HUES48 (cell line): ENCODE measurements around the gene FASTK.
A peak's percentile ranks its signal among the peaks of the same experiment; 100 is the strongest.

Experiments used
- H3K27ac ChIP-seq: one replicate; pipeline ENCODE4 v1.7.0; 2013; ENCODE audit warnings: low read depth, low read length, inconsistent platforms
- H3K27me3 ChIP-seq: 2 replicates; pipeline ENCODE4 v1.6.1; 2013; ENCODE audit warnings: mild to moderate bottlenecking, low read length; ENCODE audit not compliant: control insufficient read depth, insufficient read depth
- H3K36me3 ChIP-seq: 2 replicates; pipeline ENCODE4 v1.6.1; 2013; ENCODE audit warnings: low read length; ENCODE audit not compliant: control insufficient read depth, insufficient read depth
- H3K4me1 ChIP-seq: 2 replicates; pipeline ENCODE4 v1.6.1; 2013; ENCODE audit warnings: mild to moderate bottlenecking, low read length; ENCODE audit not compliant: control insufficient read depth, insufficient read depth
- H3K4me3 ChIP-seq: 2 replicates; pipeline ENCODE4 v1.5.1; 2013; ENCODE audit warnings: mild to moderate bottlenecking, low read depth, low read length
- H3K9ac ChIP-seq: 2 replicates; pipeline ENCODE4 v1.6.1; 2013; ENCODE audit warnings: mild to moderate bottlenecking, low read depth, low read length, moderate library complexity
- H3K9me3 ChIP-seq: 2 replicates; pipeline ENCODE4 v1.6.1; 2013; ENCODE audit warnings: low read length; ENCODE audit not compliant: control insufficient read depth, insufficient read depth

The FASTK gene

DNA sequence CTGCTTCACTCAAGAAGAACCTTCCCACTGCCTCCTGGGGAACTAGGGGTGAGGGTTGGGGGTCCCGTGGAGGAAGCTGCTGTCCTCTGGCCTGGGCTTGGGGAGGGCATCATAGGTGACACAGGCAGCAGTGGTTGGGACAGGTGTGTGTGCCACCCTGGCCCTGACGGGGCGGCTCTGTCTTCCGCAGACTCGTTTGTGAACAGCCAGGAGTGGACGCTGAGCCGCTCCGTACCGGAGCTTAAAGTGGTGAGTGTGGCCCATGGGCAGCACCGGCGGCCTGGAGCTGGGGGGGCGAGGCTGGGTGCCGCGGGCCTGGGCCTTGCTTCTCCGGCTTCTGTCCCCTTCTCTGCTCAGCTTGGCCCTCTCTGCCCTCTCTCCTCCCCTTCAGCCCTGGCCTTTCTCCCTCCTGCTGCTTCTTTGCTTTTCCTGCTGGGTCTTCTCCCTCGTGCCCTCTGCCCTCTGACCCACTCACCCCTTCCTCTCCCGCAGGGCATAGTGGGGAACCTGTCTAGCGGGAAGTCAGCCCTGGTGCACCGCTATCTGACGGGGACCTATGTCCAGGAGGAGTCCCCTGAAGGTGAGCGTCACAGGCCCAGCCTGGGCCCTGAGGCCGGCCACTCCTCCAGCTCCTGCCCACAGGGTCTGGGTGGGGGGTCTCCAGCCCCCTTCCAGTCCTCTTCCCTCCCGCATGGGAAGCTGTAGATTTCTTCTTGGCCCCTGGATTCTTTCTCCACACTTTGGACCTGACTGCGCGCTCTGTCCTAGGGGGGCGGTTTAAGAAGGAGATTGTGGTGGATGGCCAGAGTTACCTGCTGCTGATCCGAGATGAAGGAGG lies 36.2 kb upstream of the FASTK start:
- H3K4me3 ChIP-seq, result no peak overlapping the region
- H3K27me3 ChIP-seq, result peaks cover 17% of the 10 kb centered on the region
- peaks cover 11% of the 10 kb centered on the region for H3K4me1 ChIP-seq
- no peaks in the 10 kb centered on the region for H3K9me3 ChIP-seq
- no peak overlapping the region for H3K27ac ChIP-seq
- peaks cover 34% of the 10 kb centered on the region for H3K36me3 ChIP-seq
- no peak overlapping the region for H3K9ac ChIP-seq

DNA sequence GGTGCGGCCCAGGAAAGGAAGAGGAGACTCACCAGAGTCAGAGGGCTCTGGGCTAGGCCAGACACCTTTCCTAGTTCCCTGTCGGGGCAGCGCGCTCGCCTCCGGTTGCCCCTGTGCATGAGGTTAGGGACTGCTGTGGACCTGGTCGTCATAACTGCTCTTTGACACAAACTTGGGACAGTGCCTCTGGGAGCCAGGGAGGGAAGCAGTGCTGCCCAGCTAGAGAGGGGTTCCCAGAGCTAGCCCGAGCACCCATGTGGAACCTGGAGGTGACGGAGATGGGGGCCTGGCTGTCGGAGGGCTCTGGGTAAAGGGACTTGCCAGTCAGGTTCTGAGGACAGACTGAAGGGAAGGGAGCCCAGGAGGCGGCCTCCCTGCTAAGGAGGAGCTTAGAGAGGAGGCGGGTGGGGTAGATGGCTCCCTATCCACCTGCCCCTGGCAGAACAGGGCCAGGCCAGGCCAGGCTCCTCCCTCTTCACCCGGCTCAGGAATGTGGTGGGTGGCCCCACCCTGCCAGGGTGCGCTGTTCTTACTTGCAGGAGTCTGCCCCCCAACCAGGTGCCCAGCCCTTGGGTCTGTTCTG lies 35.3 kb upstream of the FASTK start:
- Histone ChIP-seq H3K4me1 (peaks cover 11% of the 10 kb centered on the region), H3K27me3 (peaks cover 17% of the 10 kb centered on the region), H3K4me3 (peak overlapping the region; percentile 44), H3K36me3 (peaks cover 29% of the 10 kb centered on the region), H3K9ac (no peak overlapping the region), H3K27ac (no peak overlapping the region), H3K9me3 (no peaks in the 10 kb centered on the region)

DNA sequence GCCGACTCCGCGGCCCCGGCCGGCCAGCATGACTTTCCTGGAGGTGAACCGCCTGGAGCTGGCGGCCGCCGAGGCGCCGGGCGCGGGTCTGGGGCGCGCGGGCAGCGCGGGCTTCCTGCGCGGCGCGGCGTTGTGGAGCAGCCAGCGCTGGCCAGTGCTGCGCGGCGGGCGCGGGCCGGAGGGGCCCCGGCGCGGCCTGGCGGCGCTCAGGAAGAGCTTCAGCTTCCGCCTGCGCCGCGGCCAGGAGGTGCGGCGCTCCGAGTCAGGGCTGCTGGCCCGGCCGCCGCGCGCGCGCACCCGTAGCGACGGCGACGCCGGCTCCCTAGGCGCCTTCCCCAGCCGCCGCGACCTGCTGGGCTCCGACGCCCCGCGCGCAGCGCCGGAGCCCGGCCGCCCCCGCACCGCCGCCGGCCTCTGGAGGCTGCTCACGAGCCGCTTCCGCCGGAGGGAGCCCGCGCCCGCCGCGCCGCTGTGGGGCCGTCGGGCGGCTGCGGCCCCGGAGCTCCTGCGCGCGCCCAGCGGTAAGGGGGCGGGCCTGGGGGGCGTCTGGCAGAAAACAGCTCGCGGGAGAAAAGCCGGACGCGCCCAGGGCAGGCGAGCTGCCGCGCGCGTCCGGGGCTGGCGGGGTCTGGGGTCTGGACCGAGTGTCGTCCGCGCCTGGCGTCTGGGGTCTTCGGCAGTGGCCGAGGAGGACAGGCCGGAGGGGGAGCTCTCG lies 34.7 kb upstream of the FASTK start:
- H3K4me1 ChIP-seq, result peaks cover 11% of the 10 kb centered on the region
- H3K4me3 ChIP-seq, result peak overlapping the region; percentile 44
- H3K9ac ChIP-seq, result no peak overlapping the region

DNA sequence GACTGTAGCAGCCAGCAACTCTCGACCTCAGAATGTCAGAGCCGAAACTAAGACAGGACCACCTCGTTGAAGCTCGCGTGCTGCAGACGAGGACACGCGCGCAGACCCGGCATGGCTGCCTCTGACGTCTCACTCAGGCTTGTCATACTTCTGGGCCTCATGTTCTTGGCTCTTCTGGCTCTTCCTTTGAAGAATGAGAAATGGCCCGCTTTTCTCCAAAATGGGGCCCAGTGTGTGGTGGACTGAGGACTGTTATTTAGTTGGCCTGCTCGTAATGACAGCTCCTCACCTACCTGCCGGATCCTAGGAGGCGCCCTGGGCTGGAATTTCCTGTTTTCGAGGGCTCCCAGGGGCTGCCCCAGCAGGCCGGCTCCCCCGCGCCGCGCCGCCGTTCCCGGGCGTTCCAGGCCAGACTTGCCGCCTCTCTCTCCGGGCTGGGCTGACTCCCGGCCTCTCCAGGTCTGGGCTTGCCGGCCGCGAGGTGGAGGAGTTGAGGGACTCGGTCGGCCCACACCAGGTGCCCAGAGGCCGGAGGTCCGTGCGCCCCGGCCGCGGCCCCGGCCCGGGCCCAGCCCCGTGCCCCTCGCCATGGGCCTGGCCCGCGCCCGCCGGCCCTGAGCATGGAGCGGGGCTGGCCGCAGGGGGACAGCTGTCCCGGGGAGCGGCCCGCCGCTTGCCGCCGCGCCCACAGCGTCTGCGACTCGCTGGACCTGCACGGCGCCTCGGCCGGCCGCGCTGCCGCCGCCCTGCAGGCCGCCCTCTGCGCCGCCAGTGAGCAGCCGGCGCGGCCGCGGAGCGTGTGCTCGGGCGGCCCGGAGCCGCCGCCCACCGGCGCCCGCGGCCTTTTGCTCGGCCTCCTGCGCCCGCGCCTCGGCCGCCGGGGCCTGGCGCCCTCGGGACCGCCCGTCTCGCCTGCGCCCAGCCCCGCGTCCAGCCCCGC lies 33.8 kb upstream of the FASTK start:
- Histone ChIP-seq H3K4me3 (peak overlapping the region; percentile 44), H3K4me1 (peaks cover 11% of the 10 kb centered on the region), H3K27me3 (peaks cover 17% of the 10 kb centered on the region), H3K9me3 (no peaks in the 10 kb centered on the region), H3K36me3 (peaks cover 14% of the 10 kb centered on the region), H3K27ac (peak overlapping the region; percentile 63), H3K9ac (no peak overlapping the region)

More for the DNA sequence above, 34.7 kb upstream of the FASTK start:
- Histone ChIP-seq H3K27ac (no peak overlapping the region), H3K27me3 (peaks cover 17% of the 10 kb centered on the region), H3K36me3 (peaks cover 22% of the 10 kb centered on the region), H3K9me3 (no peaks in the 10 kb centered on the region)

DNA sequence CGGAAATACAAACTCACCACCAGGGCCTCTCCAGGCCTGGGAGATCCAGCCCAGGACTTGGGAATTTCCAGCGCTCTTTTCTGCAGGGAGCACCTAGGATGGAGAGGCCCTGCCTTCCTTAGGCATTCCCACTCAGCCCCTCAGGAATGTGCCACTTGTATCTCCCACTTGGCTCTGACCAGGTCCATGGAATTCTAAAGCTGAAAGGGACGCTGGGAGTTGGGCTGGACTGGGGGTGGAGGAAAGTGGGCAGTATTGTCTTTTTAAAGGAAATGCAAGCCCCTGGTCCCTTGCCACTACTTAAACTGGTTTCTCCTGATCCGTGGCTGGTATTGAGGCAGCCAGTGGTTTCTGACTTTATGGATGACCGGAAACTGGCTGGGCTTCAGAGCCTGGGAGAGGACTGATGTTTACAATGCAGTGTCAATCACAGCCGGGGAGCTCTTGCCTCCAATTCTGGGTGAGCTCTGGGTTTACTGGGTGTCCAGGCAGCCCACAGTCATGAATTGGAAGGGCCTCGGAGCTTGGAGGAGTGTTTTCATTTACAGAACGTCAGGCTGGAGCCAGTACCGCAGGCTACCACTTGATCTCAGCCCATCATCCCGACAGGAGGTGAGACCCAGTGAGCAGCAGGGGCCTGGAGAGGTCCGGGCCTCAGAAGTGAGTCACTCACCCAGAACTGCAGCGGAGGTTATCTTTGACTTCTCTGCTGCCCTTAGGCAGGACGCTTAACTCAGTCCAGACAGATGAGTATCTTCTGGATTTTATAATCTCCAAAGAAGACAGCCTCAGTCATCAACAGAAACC lies 32.9 kb upstream of the FASTK start:
- Histone ChIP-seq H3K27ac (peak overlapping the region; percentile 63), H3K9ac (no peak overlapping the region), H3K36me3 (peaks cover 5% of the 10 kb centered on the region; the same call in 1 of the 2 replicates), H3K9me3 (no peaks in the 10 kb centered on the region), H3K4me3 (peak overlapping the region; percentile 44), H3K27me3 (peaks cover 17% of the 10 kb centered on the region), H3K4me1 (peaks cover 11% of the 10 kb centered on the region)

DNA sequence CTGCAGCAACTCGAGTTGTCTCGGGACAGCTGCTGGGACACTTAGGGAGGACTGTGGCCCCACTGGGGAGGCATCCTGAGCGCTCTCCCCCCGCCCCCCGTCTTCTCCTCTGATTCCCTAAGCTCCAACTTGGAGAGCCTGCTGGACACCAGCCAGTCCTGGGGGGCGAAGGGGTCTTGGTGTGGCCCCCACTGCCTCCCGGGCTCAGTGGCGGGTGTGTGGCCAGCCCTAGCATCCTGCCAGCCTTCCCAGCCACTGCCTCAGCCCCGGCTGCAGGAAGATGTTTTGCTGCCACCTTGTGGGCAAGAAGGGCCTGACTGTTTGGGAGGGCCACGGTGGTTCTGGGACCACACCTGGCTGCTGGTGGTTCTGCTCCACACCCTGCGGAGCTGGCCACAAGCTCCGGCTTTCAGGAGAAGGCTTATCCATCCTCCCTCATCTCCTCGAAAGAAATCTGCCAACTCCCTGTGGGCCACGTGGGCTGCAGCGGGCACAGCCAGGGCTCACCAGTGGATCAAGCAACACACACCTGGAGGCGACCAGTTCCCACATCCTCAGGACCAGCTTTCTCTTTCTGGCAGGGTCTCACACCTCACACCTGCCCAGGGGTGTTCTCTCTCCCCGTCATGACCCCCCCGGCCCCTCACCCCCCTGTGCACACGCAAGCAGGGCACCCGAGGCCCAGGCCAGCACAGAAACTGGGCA lies 30.5 kb upstream of the FASTK start:
- no peak overlapping the region for H3K27ac ChIP-seq

DNA sequence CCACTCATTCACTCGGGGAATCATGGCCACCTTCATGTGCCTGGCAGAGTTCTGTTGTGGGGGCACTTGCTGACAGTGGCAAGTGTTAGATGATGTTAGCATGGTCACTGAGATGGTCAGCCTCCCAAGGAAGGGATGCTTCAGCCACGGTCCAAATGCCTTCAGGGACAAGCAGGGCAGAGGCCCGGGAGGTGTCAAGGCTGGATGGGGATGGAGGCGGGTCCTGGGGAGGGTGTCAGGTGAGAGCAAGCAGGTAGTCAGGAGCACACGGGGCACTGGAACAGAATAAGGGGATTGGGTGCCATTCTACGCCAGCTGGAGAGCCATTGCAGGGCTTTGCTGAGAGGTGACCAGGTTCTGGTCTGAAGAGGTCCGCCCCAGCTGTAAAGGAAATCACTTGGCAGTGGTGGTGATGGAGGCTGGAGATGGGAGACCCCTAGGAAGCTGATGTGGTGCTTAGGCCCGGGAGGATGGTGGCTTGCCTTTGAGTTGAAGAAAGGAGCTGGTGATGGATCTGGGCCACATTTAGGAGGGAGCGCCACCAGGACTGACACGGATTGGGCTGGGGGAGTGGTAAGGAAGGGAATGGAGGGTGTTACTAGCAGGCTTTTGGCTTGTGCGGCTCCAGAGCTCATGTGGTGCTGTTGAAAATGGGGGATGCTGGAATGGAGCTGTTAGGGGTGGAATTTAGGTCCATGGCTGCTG lies 29.8 kb upstream of the FASTK start:
- H3K27ac ChIP-seq, result no peak overlapping the region

More for the DNA sequence above, 30.5 kb upstream of the FASTK start:
- Histone ChIP-seq H3K9me3 (no peaks in the 10 kb centered on the region), H3K4me3 (no peak overlapping the region), H3K27me3 (peaks cover 12% of the 10 kb centered on the region), H3K36me3 (no peaks in the 10 kb centered on the region), H3K4me1 (peaks cover 11% of the 10 kb centered on the region), H3K9ac (no peak overlapping the region)

DNA sequence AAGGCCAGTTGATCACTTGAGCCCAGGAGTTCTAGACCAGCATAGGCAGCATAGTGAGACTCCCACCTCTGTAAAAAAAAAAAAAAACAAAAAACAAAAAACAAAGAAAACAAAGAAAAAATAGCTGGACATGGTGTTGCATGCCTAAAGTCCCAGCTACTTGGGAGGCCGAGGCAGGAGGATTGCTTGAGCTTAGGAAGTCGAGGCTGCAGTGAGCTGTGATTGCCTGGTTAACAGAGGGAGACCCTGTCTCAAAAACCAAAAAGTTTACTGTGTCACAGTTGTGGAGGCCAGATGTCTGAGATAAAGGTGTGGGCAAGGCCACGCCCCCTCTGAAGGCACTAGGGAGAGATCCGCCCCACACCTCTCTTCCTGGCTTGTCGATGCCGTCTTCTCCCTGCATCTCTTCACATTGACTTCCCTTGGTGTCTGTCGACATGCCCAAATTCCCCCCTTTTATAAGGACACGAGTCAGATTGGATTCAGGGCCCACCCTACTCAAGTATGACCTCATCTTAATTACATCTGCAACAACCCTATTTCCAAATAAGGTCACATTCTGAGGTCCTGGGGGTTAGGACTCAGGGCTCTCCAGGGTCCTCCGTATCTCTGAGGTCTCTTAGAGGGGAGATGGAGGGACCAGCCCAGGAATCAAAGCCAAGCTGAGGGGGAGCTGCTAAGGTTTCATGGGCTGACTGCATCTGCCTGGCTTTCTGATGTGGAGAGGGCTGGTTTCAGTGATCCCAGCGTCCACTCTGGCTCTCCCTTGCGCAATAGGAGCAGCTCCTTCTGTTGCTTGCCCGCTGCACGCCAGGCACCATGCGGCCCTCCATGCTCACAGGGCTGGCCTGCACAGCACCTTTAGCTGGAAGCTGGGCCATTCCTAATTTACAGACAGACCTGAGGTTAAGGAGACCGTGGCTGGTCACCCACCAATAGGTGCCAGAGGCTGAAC lies 28.8 kb upstream of the FASTK start:
- H3K36me3 ChIP-seq, result no peaks in the 10 kb centered on the region
- peaks cover 6% of the 10 kb centered on the region; the same call in 1 of the 2 replicates for H3K27me3 ChIP-seq
- no peaks in the 10 kb centered on the region for H3K9me3 ChIP-seq
- no peak overlapping the region for H3K9ac ChIP-seq
- no peak overlapping the region for H3K4me3 ChIP-seq
- no peak overlapping the region for H3K27ac ChIP-seq
- H3K4me1 ChIP-seq, result peaks cover 18% of the 10 kb centered on the region

More for the DNA sequence above, 29.8 kb upstream of the FASTK start:
- Histone ChIP-seq H3K9ac (no peak overlapping the region), H3K4me1 (peaks cover 11% of the 10 kb centered on the region), H3K9me3 (no peaks in the 10 kb centered on the region), H3K36me3 (no peaks in the 10 kb centered on the region), H3K4me3 (no peak overlapping the region), H3K27me3 (peaks cover 7% of the 10 kb centered on the region; the same call in 1 of the 2 replicates)
